HG03108 (cell line): ENCODE results near the gene FOLR2.
"Not testable (repeated sequence)": the region's sequence is repeated elsewhere in the genome, so short reads cannot be mapped to it uniquely, and the experiment has no call there.

Experiments
- ATAC-seq: cut with Tn5 transposase; IDR thresholded peaks from one replicate; pipeline ENCODE4 v1.9.1; 2021; ENCODE audit warnings: moderate library complexity; ENCODE audit not compliant: unreplicated experiment

Gene FOLR2

GRCh38 chr11:72266960-72267359 lies 50.4 kb downstream of the FOLR2 start:
- ATAC-seq = not testable (repeated sequence)

GRCh38 chr11:72267956-72268617 lies 51.5 kb downstream of the FOLR2 start:
- ATAC-seq = no peak
